ENCODE data around the gene AUH.
A peak's percentile ranks its signal among the peaks of the same experiment; 100 is the strongest.

The AUH gene

DNA sequence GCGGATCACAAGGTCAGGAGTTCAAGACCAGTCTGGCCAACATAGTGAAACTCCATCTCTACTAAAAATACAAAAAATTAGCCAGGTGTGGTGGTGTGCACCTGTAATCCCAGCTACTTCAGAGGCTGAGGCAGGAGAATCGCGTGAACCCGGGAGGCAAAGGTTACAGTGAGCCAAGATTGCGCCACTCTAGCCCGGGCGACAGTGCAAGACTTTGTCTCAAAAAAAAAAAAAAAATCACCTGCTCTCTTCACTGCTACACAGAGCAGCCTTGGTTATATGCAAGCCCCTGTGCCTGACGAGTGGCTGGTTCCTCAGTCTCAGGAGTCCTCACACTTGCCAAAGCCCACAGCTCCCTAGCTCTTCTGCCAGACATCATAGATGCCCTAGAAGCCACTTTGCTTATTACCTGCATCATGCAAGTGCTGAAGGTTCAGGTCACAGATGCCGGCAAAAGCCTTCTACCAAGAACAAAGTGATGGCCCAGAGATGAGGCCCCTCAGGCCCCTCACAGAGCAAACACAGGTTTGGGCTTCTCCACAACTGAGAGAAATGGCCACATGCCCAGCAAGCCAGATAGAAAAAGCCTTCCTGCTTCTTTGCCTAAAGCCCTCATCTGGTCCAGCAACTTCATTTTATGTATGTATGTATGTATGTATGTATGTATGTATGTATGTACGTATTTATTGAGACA lies 176.4 kb downstream of the AUH start:
- DNase-seq: no peak

DNA sequence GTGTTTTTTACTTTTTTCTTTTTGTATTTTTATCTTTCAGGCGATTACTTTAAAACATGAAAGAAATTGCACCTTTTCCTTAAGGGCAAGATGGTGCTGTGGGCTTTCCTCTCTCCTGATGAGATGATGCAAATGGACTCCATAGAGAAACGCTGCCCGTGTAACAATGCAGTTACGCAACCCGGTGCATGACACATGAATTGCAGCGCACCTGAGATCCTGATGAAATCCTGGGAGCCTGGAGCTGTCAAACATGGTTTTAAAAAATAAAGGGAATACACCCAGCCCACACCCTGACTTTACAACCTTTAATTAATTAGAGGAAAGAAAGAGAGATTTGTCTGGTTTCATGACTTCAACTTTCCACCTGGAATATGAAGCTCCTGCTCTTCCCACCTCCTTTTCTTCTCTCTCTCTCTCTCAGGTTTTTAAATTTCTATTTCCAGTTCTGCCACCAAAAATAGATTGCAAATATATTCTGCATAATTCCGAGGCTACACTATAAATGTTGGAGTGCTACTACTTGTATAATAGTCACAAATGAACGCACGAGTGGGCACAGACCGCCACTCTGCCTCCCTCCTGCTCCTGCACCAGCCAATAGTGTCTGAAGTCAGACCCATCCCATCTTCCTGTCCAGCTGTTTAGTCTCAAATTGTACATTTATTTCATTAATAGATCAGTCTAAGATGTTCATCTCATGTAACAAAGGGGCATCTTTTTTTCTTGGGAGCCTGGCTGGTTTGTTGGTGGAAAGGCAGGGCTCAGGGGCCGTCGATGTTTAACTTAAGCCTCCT lies 179.1 kb downstream of the AUH start:
- DNase-seq: no peak

DNA sequence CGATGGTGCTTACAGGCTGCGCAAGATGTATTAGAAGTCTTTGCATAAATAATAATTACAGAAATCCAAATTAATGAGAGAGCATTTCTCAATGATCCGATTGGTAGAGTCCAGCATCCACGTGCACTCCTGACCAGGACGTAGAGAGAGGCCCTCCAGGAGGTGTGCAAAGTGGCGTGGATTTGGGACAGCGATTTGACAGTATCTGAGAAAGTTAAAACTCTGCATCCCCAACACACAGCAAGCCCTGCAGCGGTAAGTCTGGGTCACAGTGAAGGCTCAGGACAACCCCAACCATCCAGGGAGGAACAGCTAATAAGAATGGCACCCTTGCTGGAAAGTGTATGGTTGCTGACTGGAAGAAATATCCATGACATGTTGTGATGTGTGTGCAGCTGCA lies 180.2 kb downstream of the AUH start:
- DNase-seq: no peak

DNA sequence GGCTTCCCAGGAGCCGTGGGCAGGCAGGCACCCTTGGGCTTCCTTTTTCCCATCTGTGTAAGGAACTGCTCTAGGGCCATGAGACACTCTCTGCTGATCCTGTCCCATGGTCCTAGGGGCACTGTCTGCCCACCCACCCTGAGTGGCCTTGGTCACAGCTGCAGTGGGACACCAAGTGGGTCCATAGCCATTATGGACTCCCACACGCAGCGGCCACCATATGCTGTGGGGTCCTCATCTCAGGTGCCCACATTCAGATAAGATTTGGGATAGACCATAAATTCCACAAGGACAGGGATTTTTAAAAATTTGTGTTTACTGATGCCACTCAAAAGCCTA lies 180.8 kb downstream of the AUH start:
- no peak for DNase-seq

DNA sequence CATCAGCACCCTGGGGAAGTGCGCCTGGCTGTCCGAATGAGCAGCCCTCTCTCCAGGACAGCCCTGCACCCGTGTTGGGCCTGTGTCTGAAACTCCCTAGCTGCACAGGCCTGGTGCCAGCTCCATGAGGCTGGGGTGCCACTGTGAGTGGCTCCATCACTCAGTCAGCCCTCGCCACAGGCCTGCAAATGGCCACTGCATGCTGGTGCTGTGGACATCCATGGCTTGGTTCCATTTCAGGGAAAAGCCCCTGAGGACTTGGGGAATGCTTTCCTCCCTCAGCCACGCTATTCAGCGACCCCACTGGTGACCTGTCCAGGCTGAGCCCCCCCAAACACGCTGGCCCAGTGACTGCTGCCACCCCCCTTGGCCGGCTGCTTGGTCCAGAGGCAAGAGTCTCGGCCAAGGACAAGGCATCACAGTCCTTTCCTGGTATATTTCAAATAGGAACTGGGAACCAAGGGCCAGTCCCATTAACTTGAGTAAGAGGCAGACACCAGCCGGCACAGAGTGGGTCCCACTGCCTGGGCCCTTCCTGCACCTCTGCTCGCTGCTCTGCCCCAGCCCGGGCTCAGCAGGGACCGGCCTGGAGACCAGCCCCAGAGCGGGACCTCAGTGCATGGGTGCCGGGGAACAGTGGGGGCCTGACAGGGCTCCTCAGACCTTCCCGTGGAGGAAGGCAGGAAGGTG lies 181.3 kb downstream of the AUH start:
- DNase-seq: no peak

DNA sequence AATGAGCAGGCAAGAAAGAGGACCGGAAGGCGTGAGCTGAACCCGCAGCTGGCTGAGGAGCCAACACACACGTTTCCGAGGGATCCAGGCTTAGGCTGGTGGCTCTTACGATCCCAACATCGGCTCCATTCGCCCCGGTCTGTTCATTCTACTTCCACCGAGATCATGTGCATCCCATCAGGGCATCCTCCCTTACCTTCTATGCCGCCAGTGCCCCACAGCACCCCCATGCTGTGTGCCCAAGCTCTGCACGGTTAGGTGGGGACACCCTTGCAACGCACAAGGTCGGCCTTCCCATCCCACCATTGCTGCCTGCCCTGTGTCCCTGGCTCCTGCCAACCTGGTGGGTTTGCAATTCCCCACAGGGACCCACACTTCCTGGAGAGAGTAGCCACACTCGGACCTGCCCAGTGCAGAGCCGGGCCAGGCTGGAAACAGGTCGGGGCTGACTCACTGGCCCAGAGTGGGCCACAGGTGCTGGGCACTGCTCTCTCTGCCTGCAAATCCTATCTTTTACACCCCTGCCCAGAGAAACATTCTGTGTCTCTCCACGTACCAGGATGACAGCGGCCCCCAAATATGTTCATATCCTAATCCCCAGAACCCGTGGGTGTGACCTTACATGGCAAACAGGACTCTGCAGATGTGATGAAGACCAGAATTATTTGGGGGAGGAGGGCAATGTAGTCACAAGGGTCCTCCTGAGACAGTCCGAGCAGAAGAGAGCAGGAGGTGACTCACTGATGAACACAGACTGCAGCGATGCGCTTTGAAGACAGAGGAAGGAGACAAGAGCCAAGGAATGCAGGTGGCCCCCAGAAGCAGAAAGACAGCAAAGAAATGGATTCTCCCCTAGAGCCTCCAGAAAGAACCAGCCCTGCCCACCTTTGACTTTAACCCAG lies 182.2 kb downstream of the AUH start:
- no peak for DNase-seq

DNA sequence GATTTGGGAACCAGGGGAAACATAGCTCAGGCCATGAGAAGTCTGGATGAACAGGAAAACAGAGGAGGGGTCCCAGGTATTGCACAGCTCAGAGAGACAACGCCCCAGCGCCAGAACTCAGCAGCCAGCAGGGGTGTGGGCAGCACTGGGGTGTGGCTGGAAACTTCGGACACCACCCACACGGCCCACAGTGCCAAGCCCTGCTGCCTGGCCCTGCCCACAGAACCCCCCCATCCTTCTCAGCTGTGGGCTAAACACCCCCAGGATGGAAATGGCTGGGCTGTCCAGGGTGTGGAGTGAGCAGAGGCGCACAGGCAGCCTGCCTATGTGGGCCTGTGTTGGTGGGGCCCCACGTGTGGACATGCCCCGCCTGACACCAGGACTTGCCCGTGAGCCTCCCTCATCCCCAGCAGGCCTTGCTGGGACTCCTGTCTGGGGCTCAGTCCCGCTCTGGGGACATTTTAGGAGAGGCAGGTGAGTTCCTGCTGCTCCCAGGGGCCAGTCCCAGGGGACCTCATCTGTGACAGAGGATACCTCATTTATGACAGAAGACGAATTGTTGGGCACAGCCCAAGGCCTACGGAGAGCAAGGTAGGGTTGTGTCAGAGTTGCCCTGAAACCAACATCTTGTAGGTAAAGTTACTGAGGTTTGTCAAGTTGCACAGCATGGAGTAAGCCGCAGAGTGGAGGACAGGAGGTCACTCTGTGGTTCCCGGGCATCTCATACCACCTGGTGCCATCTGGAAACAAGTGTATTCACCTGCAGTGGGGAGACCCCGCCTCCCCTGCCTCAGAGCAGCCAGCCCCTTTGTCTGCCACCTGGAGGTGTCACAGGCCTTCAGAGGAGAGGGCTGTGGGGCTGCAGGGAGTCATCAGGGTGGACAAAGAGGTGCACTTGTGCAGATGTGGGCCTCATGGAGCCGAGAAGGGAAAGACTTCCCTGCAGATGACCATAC lies 183.2 kb downstream of the AUH start:
- no peak for DNase-seq

DNA sequence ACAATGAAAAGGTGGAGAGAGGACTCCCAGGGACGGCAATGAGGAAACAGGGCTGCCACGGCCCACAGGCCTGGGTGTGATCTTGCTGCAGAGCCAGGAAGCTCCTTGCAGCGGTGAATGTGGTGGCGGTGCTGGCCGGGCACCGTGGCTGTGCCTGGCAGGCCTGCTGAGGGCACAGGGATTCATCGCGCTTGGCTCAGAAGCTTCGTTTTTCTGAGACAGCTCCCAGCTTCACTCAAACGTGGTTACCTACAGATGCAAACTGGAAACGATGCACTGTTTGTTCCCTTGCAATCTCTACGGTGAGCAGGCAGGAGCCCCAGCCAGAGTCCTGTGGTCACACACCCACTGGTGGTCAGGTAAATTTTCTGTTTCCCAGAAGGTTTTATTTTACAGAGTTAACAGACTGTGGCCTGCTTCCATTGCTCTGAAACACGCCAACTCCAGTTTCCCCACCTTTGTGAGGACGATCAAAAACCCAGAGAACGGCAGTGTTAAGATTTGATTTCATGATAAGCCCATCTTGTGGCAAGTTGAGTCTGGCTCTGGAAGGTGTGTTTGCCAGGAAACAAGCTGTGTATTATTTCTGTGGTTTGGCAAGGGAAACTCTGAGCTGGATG lies 183.9 kb downstream of the AUH start:
- no peak for DNase-seq

DNA sequence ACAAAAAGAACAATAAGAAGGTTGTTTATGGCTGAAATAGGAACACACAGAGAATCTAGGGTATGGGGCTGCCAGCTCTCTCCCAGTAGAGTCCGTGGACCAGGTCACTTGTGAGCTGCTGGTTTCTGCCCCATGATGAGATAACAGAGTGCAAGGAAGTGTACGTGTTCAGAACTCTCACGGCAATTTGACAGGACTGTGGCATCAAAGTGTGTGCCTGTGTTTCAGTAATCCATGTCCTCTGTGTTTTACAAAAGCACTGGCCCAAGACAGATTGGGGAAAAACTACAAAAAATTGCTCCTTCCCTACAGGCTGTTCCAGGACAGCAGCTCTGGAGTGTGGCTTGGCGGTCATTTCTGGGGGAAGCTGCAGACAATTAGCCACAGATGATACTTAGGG lies 184.6 kb downstream of the AUH start:
- no peak for DNase-seq

DNA sequence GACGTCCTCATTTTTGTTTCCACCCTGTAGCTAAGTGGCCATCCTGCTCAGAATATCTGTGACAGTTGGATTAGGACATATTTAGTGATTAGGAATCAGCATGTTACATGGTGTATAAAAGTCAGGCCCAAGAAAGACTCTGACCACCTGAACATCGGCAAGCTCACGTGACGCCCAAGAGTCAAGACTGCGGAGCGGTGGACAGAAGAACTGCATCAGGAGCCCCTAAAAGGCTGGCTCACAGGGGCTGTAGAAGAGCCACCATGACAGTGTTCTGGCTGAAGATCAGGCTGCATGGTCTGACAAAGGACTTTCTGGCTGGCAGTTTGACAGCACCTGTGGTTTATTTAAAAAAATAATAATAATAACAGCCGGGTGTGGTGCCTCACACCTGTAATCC lies 185.3 kb downstream of the AUH start:
- no peak for DNase-seq

DNA sequence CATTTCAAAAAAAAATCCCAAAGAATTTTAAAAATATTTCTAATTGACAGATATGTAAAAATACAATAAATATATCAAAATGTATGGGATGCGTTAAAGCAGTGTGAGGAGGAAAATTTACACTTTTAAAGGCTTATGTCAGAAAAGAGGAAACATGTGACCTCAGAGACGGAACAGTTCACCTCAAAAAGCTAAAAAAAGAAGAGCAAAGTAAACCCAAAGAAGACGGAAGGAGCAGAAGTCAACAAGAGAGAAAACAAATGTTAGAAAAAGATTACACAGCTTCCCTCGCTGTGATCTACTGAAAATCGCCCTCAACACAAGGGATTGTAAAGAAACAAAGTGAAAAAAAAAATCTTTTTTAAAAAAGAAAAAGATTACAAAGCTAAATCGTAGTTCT lies 186.9 kb downstream of the AUH start:
- DNase-seq: no peak

DNA sequence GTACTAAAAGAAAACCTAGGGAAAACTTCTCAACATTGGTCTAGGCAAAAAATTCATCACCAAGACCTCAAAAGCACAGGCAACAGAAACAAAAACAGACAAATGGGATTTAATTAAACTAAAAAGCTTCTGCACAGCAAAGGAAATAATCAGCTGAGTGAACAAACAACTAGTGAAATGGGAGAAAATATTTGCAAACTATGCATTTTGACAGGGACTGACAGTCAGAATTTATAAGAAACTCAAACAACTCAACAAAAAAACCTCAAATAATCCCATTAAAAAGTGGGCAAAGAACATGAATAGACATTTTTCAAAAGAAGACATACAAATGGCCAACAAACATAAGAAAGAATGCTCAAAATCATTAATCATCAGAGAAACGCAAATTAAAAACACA lies 189.4 kb downstream of the AUH start:
- no peak for DNase-seq

DNA sequence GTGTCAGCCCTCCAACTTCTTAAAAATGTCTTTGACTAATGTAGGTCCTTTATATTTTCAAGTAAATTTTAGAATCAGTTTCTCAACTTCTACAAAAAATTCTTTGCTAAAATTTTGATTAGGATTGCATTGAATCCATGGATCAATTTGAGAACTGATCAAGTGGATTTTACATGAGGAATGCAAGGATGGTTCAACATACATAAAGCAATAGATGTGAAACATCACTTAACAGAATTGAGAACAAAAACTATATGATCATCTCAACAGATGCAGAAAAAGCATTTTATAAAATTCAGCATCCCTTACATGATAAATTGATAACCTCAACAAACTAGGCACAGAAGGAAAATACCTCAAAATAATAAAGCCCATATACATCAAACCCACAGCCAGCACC lies 190.8 kb downstream of the AUH start:
- DNase-seq: no peak

DNA sequence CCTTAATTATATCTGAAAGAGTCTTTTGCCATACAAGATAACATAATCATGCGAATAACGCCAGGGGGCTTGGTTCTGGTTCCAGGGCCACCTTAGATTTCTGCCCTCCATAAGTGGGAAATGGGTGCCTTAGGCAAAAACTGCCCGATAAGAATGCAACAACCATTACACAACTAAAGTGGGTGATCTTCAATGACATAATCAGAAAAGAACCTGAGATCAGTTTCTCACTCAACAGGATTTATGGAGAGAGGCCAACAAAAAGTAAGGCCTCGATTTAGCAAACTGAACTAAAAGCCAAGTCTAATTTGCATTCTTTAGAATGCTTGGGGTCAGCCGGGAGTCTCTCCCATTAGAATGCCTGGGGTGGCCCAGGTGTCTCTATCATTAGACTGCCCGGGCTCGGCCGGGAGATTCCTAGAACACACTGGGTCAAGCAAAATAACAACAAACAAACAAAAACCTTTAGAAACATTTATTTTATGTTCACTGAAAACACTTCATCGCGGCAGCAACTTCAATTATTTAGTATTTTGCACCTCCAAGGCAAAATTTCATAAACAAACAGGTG lies 194.8 kb downstream of the AUH start:
- no peak for DNase-seq

DNA sequence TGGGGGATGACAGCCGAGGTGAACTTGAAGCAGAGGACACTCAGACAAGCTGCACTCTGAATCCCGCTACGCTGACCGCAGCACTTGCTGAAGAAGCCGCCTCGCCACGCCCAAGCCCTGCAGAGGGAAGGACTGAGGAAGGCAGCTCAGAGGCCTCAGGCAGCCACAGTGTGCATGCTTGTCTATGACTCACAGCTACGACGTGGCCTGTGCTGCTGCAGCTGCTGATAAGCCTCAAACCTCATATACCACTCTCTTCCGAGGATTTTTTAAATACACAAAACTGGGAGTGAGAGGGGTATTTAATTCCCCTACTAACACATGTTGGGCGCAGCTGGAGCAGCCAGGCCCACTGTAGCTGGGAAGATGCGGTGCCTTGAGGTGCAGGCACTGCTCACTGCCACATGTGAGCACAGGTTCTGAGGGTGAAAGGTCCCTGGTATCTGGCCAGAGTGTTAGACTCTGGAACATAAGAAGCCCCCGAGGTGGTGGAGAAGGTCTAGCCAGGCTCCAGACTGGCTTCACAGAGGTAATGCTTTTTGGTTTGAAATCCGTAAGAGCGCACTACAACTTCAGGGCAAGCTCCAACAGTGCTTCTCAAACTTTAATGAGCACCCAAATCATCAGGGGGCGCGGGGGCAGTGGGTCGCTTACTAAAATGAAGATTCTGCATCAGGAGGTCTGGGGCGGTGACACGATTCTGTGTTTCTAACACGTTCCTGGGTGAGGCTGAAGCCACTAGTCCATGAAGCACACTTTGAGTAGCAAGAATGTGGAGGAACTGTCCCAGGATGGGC lies 196.8 kb downstream of the AUH start:
- DNase-seq: peak; percentile 93
